Measurements from ENCODE around the gene SPRY2.

DNA sequence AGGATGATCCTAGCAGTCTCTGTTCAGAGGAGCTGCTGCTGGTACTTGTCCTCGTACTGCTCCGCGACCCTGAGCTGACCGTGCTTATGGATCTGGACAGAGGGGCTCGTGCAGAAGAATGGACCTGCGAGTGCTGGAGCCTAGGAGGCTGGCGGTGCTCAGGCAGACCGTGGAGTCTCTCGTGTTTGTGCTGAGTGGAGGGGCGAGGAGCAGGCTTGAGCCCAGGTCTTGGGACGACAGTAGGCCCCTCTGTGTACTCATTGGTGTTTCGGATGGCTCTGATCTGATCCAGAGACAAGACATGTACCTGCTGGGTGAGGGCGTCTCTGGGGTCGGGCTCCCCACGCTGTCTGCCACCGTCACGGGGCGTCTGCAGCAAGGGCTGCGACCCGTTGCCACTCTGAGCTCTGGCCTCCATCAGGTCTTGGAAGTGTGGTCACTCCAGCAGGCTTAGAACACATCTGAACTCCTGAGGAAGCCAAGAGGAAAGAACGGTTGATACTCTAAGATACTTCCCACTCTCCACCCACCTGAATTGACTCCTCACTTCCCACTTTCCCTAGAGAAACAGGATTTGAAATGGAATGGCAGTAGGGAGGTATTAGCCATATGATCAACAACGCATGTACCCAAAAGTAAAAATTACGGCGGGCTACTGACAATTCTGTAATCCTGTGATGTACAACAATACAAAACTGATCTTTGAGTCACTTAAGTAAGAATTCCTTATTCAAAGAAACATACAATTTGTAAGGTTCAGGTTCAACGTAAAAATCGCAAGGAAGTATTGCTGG, 3.4 kb downstream of the SPRY2 start:
- TF ChIP-seq CTCF (IDR thresholded peaks at IDR 0.05) (no peak), POLR2AphosphoS5 (IDR thresholded peaks at IDR 0.05) (no peak)

Data from suprapubic skin (tissue), 3 donors.